ENCODE results near the gene ACACA. TPM values are rescaled to one million over a fixed set of nuclear protein-coding genes. Genes with fewer than 3 reads are reported as not detected.

The ACACA gene
- total and polyA plus RNA-seq, 2 donors (not counting 3 experiments of a cell fraction or from before 2014, with no cell fraction given), result 55.3 to 124 TPM

- Histone ChIP-seq H3K9ac (replicated peaks; ENCODE audit: extremely low read depth, insufficient read depth, low read length) (no peak overlapping the region), H3K4me3 (replicated peaks in 1 of 3; ENCODE audit: insufficient read depth in 1 of 3, low read depth in 1 of 3, low read length in 3 of 3) (no peak overlapping the region), H3K79me2 (ENCODE audit: control insufficient read depth, insufficient read depth, low read length) (no peaks in the 10 kb centered on the region), H3K27ac (ENCODE audit: insufficient read depth, low read depth, low read length) (no peak overlapping the region), H3K36me3 (ENCODE audit: control insufficient read depth in 2 of 2, extremely low read depth in 1 of 2, insufficient read depth in 2 of 2, low read length in 2 of 2) (peaks cover 4 to 7% of the 10 kb centered on the region in 2 experiments), H3K27me3 (ENCODE audit: control insufficient read depth in 2 of 2, insufficient read depth in 2 of 2, low read length in 2 of 2) (no peaks in the 10 kb centered on the region), H2AFZ (ENCODE audit: low read depth, low read length) (no peak overlapping the region), H3K9me3 (replicated peaks; ENCODE audit: control insufficient read depth, insufficient read depth, low read length) (no peaks in the 10 kb centered on the region), H4K20me1 (replicated peaks; ENCODE audit: control insufficient read depth, extremely low read depth, insufficient read depth, low read length) (peaks cover 2% of the 10 kb centered on the region), H3K9me1 (replicated peaks; ENCODE audit: control insufficient read depth, extremely low read depth, insufficient read depth, low read length) (no peaks in the 10 kb centered on the region), H3K4me1 (ENCODE audit: control insufficient read depth, extremely low read depth, insufficient read depth, low read length) (no peaks in the 10 kb centered on the region), H3K4me2 (ENCODE audit: insufficient read depth, low read length) (no peak overlapping the region)
- ChIA-PET POLR2A (interaction anchor here (0.6 kb wide), 1 partner anchor 19 kb away, joined by 4 read pairs; no protein-coding TSS in a partner anchor), CTCF (interaction anchor here (0.6 to 2.7 kb wide), 10 partner anchors 10 to 102 kb away, joined by 3 to 14 read pairs (median 4); no protein-coding TSS in a partner anchor)
- no peak for DNase-seq (ENCODE audit: low read depth, low spot score)
- dilution Hi-C loops (cut with MboI; ENCODE audit: extremely low pct_ligation_motif_present, low sequenced_read_pairs), result no loop called here
- no TSS peak for BruUV-seq (replicated peaks)
- no peak for TF ChIP-seq GATA2 (IDR thresholded peaks at IDR 0.05; ENCODE audit: insufficient read depth, insufficient read length, low read depth, low read length)
- no peak for TF ChIP-seq POLR2AphosphoS5 (IDR thresholded peaks at IDR 0.05; ENCODE audit: insufficient read depth, low read depth, low read length)
- TF ChIP-seq MAX (IDR thresholded peaks at IDR 0.05; ENCODE audit: insufficient read depth, insufficient read length), result no peak
- no peak for TF ChIP-seq EZH2 (IDR thresholded peaks at IDR 0.05; ENCODE audit: borderline replicate concordance, low read depth, low read length, severe bottlenecking)
- no peak for TF ChIP-seq MYC (IDR thresholded peaks at IDR 0.05; ENCODE audit: low read depth, low read length)
- TF ChIP-seq POLR2A (IDR thresholded peaks at IDR 0.05; ENCODE audit: low read depth, low read length), result no peak
- TF ChIP-seq, protein P1, sequence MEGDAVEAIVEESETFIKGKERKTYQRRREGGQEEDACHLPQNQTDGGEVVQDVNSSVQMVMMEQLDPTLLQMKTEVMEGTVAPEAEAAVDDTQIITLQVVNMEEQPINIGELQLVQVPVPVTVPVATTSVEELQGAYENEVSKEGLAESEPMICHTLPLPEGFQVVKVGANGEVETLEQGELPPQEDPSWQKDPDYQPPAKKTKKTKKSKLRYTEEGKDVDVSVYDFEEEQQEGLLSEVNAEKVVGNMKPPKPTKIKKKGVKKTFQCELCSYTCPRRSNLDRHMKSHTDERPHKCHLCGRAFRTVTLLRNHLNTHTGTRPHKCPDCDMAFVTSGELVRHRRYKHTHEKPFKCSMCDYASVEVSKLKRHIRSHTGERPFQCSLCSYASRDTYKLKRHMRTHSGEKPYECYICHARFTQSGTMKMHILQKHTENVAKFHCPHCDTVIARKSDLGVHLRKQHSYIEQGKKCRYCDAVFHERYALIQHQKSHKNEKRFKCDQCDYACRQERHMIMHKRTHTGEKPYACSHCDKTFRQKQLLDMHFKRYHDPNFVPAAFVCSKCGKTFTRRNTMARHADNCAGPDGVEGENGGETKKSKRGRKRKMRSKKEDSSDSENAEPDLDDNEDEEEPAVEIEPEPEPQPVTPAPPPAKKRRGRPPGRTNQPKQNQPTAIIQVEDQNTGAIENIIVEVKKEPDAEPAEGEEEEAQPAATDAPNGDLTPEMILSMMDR (IDR thresholded peaks at IDR 0.05; ENCODE audit: extremely low read depth in 1 of 2, insufficient read depth in 1 of 2, low read depth in 1 of 2, low read length in 2 of 2), result no peak
- TF ChIP-seq FOS (IDR thresholded peaks at IDR 0.05; ENCODE audit: borderline replicate concordance, insufficient read depth, low read length), result no peak
- TF ChIP-seq JUN (IDR thresholded peaks at IDR 0.05; ENCODE audit: borderline replicate concordance, insufficient read depth, insufficient read length, low read depth), result no peak
- FAIRE-seq, result no peak
- intact Hi-C loops (cut with micrococcal nuclease), result loop anchor here (5.0 kb wide), 1 partner anchor 69 kb away; no protein-coding TSS in a partner anchor
Measured at GRCh38 chr17:37137906-37138514, 268.6 kb downstream of the ACACA start.

Measured in endothelial cell of umbilical vein (primary cell).